DOHH2 (cell line): Measurements from ENCODE around the gene USPL1.

Experiments
- H3F3A ChIP-seq: fragments of 200-600 bp; sonication (generic), shearing (Covaris generic); 2 replicates; pipeline ENCODE4 v1.6.0; 2016; ENCODE audit warnings: antibody characterized with exemption, mild to moderate bottlenecking; ENCODE audit not compliant: control insufficient read depth, insufficient read depth
- H3K27ac ChIP-seq: fragments of 200-600 bp; sonication (generic); 2 replicates; pipeline ENCODE4 v1.5.1; 2014; ENCODE audit warnings: low read depth, mild to moderate bottlenecking, low read length, moderate library complexity
- H3K27me3 ChIP-seq: fragments of 200-600 bp; sonication (generic); 2 replicates; pipeline ENCODE4 v1.6.1; 2014; ENCODE audit warnings: mild to moderate bottlenecking, low read length, mixed read lengths; ENCODE audit not compliant: control insufficient read depth
- H3K36me3 ChIP-seq: fragments of 200-600 bp; sonication (generic); 2 replicates; pipeline ENCODE4 v1.6.1; 2014; ENCODE audit warnings: mild to moderate bottlenecking, low read length, moderate library complexity, mixed read lengths; ENCODE audit not compliant: control insufficient read depth
- H3K4me1 ChIP-seq: fragments of 200-600 bp; sonication (generic); 2 replicates; pipeline ENCODE4 v1.6.1; 2014; ENCODE audit warnings: mild to moderate bottlenecking, low read length, mixed read lengths; ENCODE audit not compliant: control insufficient read depth
- H3K4me2 ChIP-seq: fragments of 200-600 bp; sonication (generic); 2 replicates; pipeline ENCODE4 v1.6.0; 2014; ENCODE audit warnings: mild to moderate bottlenecking, low read length, moderate library complexity
- H3K4me3 ChIP-seq: fragments of 200-600 bp; sonication (generic); 2 replicates; pipeline ENCODE4 v1.5.1; 2014; ENCODE audit warnings: mild to moderate bottlenecking, low read length, mixed read lengths
- H3K79me2 ChIP-seq: fragments of 200-600 bp; sonication (generic); 2 replicates; pipeline ENCODE4 v1.6.1; 2014; ENCODE audit warnings: mild to moderate bottlenecking, low read length, mixed read lengths; ENCODE audit not compliant: control insufficient read depth
- H3K9me2 ChIP-seq: fragments of 200-600 bp; sonication (generic); replicated peaks from 2 replicates; pipeline ENCODE4 v1.6.1; 2014; ENCODE audit warnings: mild to moderate bottlenecking, low read length, mixed read lengths; ENCODE audit not compliant: control insufficient read depth
- H3K9me3 ChIP-seq: fragments of 200-600 bp; sonication (generic); 2 replicates; pipeline ENCODE4 v1.6.1; 2014; ENCODE audit warnings: antibody characterized with exemption, low read length, mixed read lengths; ENCODE audit not compliant: control insufficient read depth, insufficient read depth
- H4K20me1 ChIP-seq: fragments of 200-600 bp; sonication (generic); 2 replicates; pipeline ENCODE4 v1.6.0; 2014; ENCODE audit warnings: low read depth, mild to moderate bottlenecking, antibody characterized with exemption, low read length, moderate library complexity; ENCODE audit not compliant: control insufficient read depth, insufficient read depth
- EZH2phosphoT487 ChIP-seq: fragments of 200-600 bp; sonication (generic); IDR thresholded peaks from 2 replicates; pipeline ENCODE4 v1.6.1; 2017; ENCODE audit warnings: borderline replicate concordance, mild to moderate bottlenecking, antibody characterized with exemption, low read length, moderate library complexity, mixed read lengths
- TF ChIP-seq, protein P1 (sequence below): fragments of 200-600 bp; sonication (generic); IDR thresholded peaks from one replicate; pipeline ENCODE4 v1.5.1; 2014; ENCODE audit warnings: antibody characterized with exemption, mild to moderate bottlenecking, low read depth, low read length; ENCODE audit not compliant: poor library complexity, severe bottlenecking

The USPL1 gene

DNA sequence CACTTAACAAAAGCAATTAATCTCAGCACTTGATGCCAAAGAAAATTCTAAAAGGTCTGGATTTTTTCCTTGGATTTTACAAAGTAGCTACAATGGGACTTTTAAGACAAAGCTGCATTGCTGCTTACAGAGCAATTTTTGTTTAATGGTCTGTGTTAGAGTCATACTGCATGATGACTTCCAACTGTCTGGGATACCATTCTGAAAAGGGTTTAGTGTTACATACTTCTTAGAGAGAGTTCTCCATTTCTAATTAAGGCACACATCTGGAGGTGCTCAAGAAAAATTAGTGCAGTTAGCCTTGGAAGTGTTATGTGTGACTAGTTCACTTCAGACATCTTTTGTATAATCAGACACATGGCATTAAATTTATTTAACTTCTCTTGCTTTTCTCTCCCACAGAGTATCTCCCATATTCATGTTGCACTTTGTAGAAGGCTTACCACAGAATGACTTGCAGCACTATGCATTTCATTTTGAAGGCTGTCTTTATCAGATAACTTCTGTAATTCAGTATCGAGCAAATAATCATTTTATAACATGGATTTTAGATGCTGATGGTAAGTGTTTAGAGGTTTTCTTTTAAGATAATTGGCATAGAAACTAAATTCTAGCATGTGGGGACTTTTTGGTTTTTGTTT lies 35.1 kb downstream of the USPL1 start:
- peaks cover 6% of the 10 kb centered on the region; the same call in 1 of the 2 replicates for H3F3A ChIP-seq
- H3K9me2 ChIP-seq: no peaks in the 10 kb centered on the region
- H3K4me3 ChIP-seq: no peak overlapping the region
- no peaks in the 10 kb centered on the region for H3K9me3 ChIP-seq
- H3K4me2 ChIP-seq: no peak overlapping the region
- H3K79me2 ChIP-seq: peaks cover 31% of the 10 kb centered on the region
- no peaks in the 10 kb centered on the region for H3K27me3 ChIP-seq
- no peak overlapping the region for H3K27ac ChIP-seq
- peaks cover 22% of the 10 kb centered on the region for H3K4me1 ChIP-seq
- H4K20me1 ChIP-seq: no peaks in the 10 kb centered on the region
- TF ChIP-seq, protein P1, sequence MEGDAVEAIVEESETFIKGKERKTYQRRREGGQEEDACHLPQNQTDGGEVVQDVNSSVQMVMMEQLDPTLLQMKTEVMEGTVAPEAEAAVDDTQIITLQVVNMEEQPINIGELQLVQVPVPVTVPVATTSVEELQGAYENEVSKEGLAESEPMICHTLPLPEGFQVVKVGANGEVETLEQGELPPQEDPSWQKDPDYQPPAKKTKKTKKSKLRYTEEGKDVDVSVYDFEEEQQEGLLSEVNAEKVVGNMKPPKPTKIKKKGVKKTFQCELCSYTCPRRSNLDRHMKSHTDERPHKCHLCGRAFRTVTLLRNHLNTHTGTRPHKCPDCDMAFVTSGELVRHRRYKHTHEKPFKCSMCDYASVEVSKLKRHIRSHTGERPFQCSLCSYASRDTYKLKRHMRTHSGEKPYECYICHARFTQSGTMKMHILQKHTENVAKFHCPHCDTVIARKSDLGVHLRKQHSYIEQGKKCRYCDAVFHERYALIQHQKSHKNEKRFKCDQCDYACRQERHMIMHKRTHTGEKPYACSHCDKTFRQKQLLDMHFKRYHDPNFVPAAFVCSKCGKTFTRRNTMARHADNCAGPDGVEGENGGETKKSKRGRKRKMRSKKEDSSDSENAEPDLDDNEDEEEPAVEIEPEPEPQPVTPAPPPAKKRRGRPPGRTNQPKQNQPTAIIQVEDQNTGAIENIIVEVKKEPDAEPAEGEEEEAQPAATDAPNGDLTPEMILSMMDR: no peak
- no peak for TF ChIP-seq EZH2phosphoT487
- peaks cover 92% of the 10 kb centered on the region for H3K36me3 ChIP-seq

DNA sequence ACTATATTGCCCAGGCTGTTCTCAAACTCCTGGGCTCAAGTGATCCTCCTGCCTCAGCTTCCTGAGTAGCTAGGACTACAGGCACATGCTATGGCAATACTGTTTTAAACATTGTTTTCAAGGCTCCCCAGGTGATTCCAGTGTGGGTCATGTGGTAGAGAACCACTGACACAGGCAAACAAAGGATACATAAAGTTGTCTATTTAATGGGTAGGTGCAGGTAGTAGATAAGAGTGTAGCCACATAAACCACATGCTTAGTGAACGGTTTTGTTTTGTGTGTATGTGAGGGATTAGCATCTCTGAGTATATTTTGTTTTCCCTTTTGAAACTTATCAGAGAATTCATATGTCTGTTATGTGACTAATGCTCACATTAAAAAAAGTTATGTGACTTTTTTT lies 36.7 kb downstream of the USPL1 start:
- Histone ChIP-seq H3K9me2 (no peaks in the 10 kb centered on the region), H3K9me3 (no peaks in the 10 kb centered on the region), H3F3A (peaks cover 10% of the 10 kb centered on the region; the same call in 1 of the 2 replicates), H3K4me2 (no peak overlapping the region), H3K4me3 (no peak overlapping the region), H3K27me3 (no peaks in the 10 kb centered on the region), H3K79me2 (peaks cover 18% of the 10 kb centered on the region), H3K4me1 (peaks cover 22% of the 10 kb centered on the region), H3K36me3 (peaks cover 92% of the 10 kb centered on the region), H4K20me1 (no peaks in the 10 kb centered on the region), H3K27ac (no peak overlapping the region)
- TF ChIP-seq, protein P1: no peak
- TF ChIP-seq EZH2phosphoT487: no peak

DNA sequence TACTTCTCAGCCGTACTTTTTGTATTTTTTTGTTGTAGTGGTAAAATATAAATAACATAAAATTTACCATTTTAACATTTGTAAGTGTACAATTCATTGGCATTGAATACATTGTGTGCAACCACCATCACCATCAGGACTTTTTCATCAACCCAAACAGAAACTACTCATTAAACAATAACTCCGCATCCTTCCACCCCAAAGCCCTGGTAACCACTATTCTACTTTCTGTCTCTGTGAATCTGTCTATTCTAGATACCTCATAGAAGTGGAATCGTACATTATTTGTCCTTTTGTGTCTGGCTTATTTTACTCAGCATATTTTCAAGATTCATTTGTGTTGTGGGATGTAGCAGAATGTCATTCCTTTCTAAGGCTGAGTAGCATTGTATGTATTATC lies 38.5 kb downstream of the USPL1 start:
- peaks cover 22% of the 10 kb centered on the region for H3F3A ChIP-seq
- no peaks in the 10 kb centered on the region for H3K9me2 ChIP-seq
- H4K20me1 ChIP-seq: no peaks in the 10 kb centered on the region
- no peaks in the 10 kb centered on the region for H3K9me3 ChIP-seq
- H3K27me3 ChIP-seq: no peaks in the 10 kb centered on the region
- no peak overlapping the region for H3K4me2 ChIP-seq
- no peak for TF ChIP-seq EZH2phosphoT487
- TF ChIP-seq, protein P1: no peak
- H3K4me3 ChIP-seq: no peak overlapping the region
- peaks cover 39% of the 10 kb centered on the region for H3K4me1 ChIP-seq
- H3K36me3 ChIP-seq: peaks cover 92% of the 10 kb centered on the region
- peaks cover 11% of the 10 kb centered on the region for H3K79me2 ChIP-seq
- no peak overlapping the region for H3K27ac ChIP-seq
